ENCODE measurements around the gene FXN.

The FXN gene

GRCh38 chr9:69083321-69083720 lies 47.8 kb downstream of the FXN start:
- no peak for DNase-seq (ENCODE audit: low read depth)
- TF ChIP-seq CTCF (conservative IDR thresholded peaks at IDR 0.05; ENCODE audit: control insufficient read depth, insufficient read depth, low read depth, low read length) = no peak
- no peak overlapping the region for H3K4me3 ChIP-seq (ENCODE audit: control insufficient read depth, low read depth, low read length)

GRCh38 chr9:69085569-69086283 lies 50.2 kb downstream of the FXN start:
- no peak for TF ChIP-seq CTCF (conservative IDR thresholded peaks at IDR 0.05; ENCODE audit: control insufficient read depth, insufficient read depth, low read depth, low read length)
- no peak overlapping the region for H3K4me3 ChIP-seq (ENCODE audit: control insufficient read depth, low read depth, low read length)
- peak; percentile 58 for DNase-seq (ENCODE audit: low read depth)

GRCh38 chr9:69086312-69086711 lies 50.8 kb downstream of the FXN start:
- no peak for DNase-seq (ENCODE audit: low read depth)
- TF ChIP-seq CTCF (conservative IDR thresholded peaks at IDR 0.05; ENCODE audit: control insufficient read depth, insufficient read depth, low read depth, low read length) = no peak
- H3K4me3 ChIP-seq (ENCODE audit: control insufficient read depth, low read depth, low read length) = no peak overlapping the region

- DNase-seq (ENCODE audit: low read depth) = no peak
- TF ChIP-seq CTCF (conservative IDR thresholded peaks at IDR 0.05; ENCODE audit: control insufficient read depth, insufficient read depth, low read depth, low read length) = no peak
- H3K4me3 ChIP-seq (ENCODE audit: control insufficient read depth, low read depth, low read length) = no peak overlapping the region
Observed at GRCh38 chr9:69086769-69087168, 51.2 kb downstream of the FXN start.

- TF ChIP-seq CTCF (conservative IDR thresholded peaks at IDR 0.05; ENCODE audit: control insufficient read depth, insufficient read depth, low read depth, low read length) = no peak
- no peak overlapping the region for H3K4me3 ChIP-seq (ENCODE audit: control insufficient read depth, low read depth, low read length)
- no peak for DNase-seq (ENCODE audit: low read depth)
Observed at GRCh38 chr9:69089082-69089481, 53.5 kb downstream of the FXN start.

GRCh38 chr9:69089491-69089890 lies 53.9 kb downstream of the FXN start:
- no peak overlapping the region for H3K4me3 ChIP-seq (ENCODE audit: control insufficient read depth, low read depth, low read length)
- no peak for DNase-seq (ENCODE audit: low read depth)
- TF ChIP-seq CTCF (conservative IDR thresholded peaks at IDR 0.05; ENCODE audit: control insufficient read depth, insufficient read depth, low read depth, low read length) = no peak

All from fibroblast of mammary gland (primary cell).